ENCODE measurements around the gene INPP5A. TPM values are rescaled to one million over a fixed set of nuclear protein-coding genes. Genes with fewer than 3 reads are reported as not detected.

INPP5A gene
- total RNA-seq, 1 experiment from 2014 or later, result 14.7 TPM

- intact Hi-C loops (cut with micrococcal nuclease), result no loop called here
- peaks cover 5% of the 10 kb centered on the region for H3K9me3 Mint-ChIP-seq (ENCODE audit: unreplicated experiment)
- TF ChIP-seq CTCF (IDR thresholded peaks at IDR 0.05; ENCODE audit: unreplicated experiment), result no peak
- no peaks in the 10 kb centered on the region for H3K27me3 Mint-ChIP-seq (ENCODE audit: insufficient read depth, unreplicated experiment)
- H3K4me1 Mint-ChIP-seq (ENCODE audit: insufficient read depth, unreplicated experiment), result no peaks in the 10 kb centered on the region
- peaks cover 16% of the 10 kb centered on the region for H3K36me3 Mint-ChIP-seq (ENCODE audit: insufficient read depth, unreplicated experiment)
- no peak overlapping the region for H3K4me3 Mint-ChIP-seq (ENCODE audit: unreplicated experiment)
- ChIA-PET POLR2A (interaction anchor here (1.4 kb wide), 1 partner anchor 35 kb away, joined by 3 read pairs; no protein-coding TSS in a partner anchor), CTCF (no interaction called here)
- DNase-seq (ENCODE audit: unreplicated experiment), result no peak
- H3K27ac Mint-ChIP-seq (ENCODE audit: low read depth, unreplicated experiment), result no peak overlapping the region
- no TSS peak for BruUV-seq (replicated peaks)
Observed at GRCh38 chr10:132698761-132699391, 161.3 kb downstream of the INPP5A start.

- Mint-ChIP-seq H3K27me3 (ENCODE audit: insufficient read depth, unreplicated experiment) (no peaks in the 10 kb centered on the region), H3K4me1 (ENCODE audit: insufficient read depth, unreplicated experiment) (no peaks in the 10 kb centered on the region), H3K36me3 (ENCODE audit: insufficient read depth, unreplicated experiment) (peaks cover 11% of the 10 kb centered on the region), H3K27ac (ENCODE audit: low read depth, unreplicated experiment) (no peak overlapping the region), H3K4me3 (ENCODE audit: unreplicated experiment) (no peak overlapping the region), H3K9me3 (ENCODE audit: unreplicated experiment) (no peaks in the 10 kb centered on the region)
- ChIA-PET POLR2A (interaction anchor here (1.4 kb wide), 1 partner anchor 35 kb away, joined by 3 read pairs; no protein-coding TSS in a partner anchor), CTCF (no interaction called here)
- no peak for DNase-seq (ENCODE audit: unreplicated experiment)
- TF ChIP-seq CTCF (IDR thresholded peaks at IDR 0.05; ENCODE audit: unreplicated experiment), result no peak
- intact Hi-C loops (cut with micrococcal nuclease), result no loop called here
- no TSS peak for BruUV-seq (replicated peaks)
Observed at GRCh38 chr10:132699411-132700155, 162.0 kb downstream of the INPP5A start.

- Mint-ChIP-seq H3K9me3 (ENCODE audit: unreplicated experiment) (no peaks in the 10 kb centered on the region), H3K4me3 (ENCODE audit: unreplicated experiment) (no peak overlapping the region), H3K4me1 (ENCODE audit: insufficient read depth, unreplicated experiment) (no peaks in the 10 kb centered on the region), H3K27me3 (ENCODE audit: insufficient read depth, unreplicated experiment) (no peaks in the 10 kb centered on the region), H3K27ac (ENCODE audit: low read depth, unreplicated experiment) (no peak overlapping the region), H3K36me3 (ENCODE audit: insufficient read depth, unreplicated experiment) (peaks cover 11% of the 10 kb centered on the region)
- no TSS peak for BruUV-seq (replicated peaks)
- no peak for DNase-seq (ENCODE audit: unreplicated experiment)
- no peak for TF ChIP-seq CTCF (IDR thresholded peaks at IDR 0.05; ENCODE audit: unreplicated experiment)
- intact Hi-C loops (cut with micrococcal nuclease), result no loop called here
- CTCF ChIA-PET, result no interaction called here
- POLR2A ChIA-PET, result interaction anchor here (1.4 kb wide), 1 partner anchor 36 kb away, joined by 3 read pairs; no protein-coding TSS in a partner anchor
Observed at GRCh38 chr10:132700156-132701098, 162.8 kb downstream of the INPP5A start.
